Left ventricle myocardium inferior (tissue), 1 donor: Measurements from ENCODE around the gene ERCC1. TPM values are rescaled to one million over a fixed set of nuclear protein-coding genes. Genes with fewer than 3 reads are reported as not detected.

Experiments
- DNase-seq: peaks from one replicate; pipeline ENCODE4 v3.0.0-alpha.2; 2020
- H3K27ac ChIP-seq: fragments of 200-600 bp; replicated peaks from 2 replicates; pipeline ENCODE4 v1.8.0; 2021
- H3K27me3 ChIP-seq: fragments of 200-600 bp; 2 replicates; pipeline ENCODE4 v1.8.0; 2021; ENCODE audit warnings: low read depth
- H3K36me3 ChIP-seq: fragments of 200-600 bp; 2 replicates; pipeline ENCODE4 v1.8.0; 2021
- H3K4me1 ChIP-seq: fragments of 200-600 bp; 2 replicates; pipeline ENCODE4 v1.8.0; 2021
- H3K4me3 ChIP-seq: fragments of 200-600 bp; 2 replicates; pipeline ENCODE4 v1.8.0; 2021; ENCODE audit warnings: mild to moderate bottlenecking, moderate library complexity
- H3K9me3 ChIP-seq: fragments of 200-600 bp; replicated peaks from 2 replicates; pipeline ENCODE4 v1.8.0; 2021
- intact Hi-C: fragments of 100-400 bp; cut with micrococcal nuclease; formaldehyde crosslinking; loops from one replicate; pipeline ENCODE4 v1.11.0; 2022
- total RNA-seq: library from RNA; stranded (reverse); fragmentation: NEBNext Ultra II Directional; extraction: Animal tissue kit (Norgen Biotek cat#: 25700); gene quantifications from one replicate; pipeline ENCODE4 v1.2.1, GENCODE V29; 2021
- TF ChIP-seq, protein P1 (sequence below): fragments of 200-600 bp; IDR thresholded peaks from 2 replicates; pipeline ENCODE4 v1.8.0; 2021; ENCODE audit warnings: antibody characterized with exemption, mild to moderate bottlenecking, borderline replicate concordance
- donor health status: DM: no; HTN: yes; CAD: no; lungs with severe emphysema.

The ERCC1 gene
- total RNA-seq, 1 donor from 2014 or later: 108 TPM

DNA sequence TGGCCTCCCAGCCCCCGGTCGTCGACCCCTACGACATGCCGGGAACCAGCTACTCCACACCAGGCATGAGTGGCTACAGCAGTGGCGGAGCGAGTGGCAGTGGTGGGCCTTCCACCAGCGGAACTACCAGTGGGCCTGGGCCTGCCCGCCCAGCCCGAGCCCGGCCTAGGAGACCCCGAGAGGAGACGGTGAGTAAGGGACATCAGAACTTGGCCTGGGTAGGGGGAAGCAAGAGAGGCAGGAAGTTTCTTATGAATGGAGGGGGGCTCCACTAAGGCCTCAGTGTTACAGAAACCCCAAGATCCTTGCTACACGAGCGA is 47.0 kb upstream of the ERCC1 start:
- H3K9me3 ChIP-seq: no peaks in the 10 kb centered on the region
- intact Hi-C loops: no loop called here
- no peak for DNase-seq
- H3K4me1 ChIP-seq: peaks cover 47% of the 10 kb centered on the region
- H3K27ac ChIP-seq: no peak overlapping the region
- TF ChIP-seq, protein P1, sequence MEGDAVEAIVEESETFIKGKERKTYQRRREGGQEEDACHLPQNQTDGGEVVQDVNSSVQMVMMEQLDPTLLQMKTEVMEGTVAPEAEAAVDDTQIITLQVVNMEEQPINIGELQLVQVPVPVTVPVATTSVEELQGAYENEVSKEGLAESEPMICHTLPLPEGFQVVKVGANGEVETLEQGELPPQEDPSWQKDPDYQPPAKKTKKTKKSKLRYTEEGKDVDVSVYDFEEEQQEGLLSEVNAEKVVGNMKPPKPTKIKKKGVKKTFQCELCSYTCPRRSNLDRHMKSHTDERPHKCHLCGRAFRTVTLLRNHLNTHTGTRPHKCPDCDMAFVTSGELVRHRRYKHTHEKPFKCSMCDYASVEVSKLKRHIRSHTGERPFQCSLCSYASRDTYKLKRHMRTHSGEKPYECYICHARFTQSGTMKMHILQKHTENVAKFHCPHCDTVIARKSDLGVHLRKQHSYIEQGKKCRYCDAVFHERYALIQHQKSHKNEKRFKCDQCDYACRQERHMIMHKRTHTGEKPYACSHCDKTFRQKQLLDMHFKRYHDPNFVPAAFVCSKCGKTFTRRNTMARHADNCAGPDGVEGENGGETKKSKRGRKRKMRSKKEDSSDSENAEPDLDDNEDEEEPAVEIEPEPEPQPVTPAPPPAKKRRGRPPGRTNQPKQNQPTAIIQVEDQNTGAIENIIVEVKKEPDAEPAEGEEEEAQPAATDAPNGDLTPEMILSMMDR: no peak
- H3K36me3 ChIP-seq: no peaks in the 10 kb centered on the region
- H3K27me3 ChIP-seq: peaks cover 31% of the 10 kb centered on the region
- no peak overlapping the region for H3K4me3 ChIP-seq

GRCh38 chr19:45469945-45470761 is 46.4 kb upstream of the ERCC1 start:
- no peak for DNase-seq
- no peaks in the 10 kb centered on the region for H3K36me3 ChIP-seq
- TF ChIP-seq, protein P1: no peak
- H3K9me3 ChIP-seq: no peaks in the 10 kb centered on the region
- H3K4me1 ChIP-seq: peaks cover 47% of the 10 kb centered on the region
- intact Hi-C loops: no loop called here
- peak overlapping the region; percentile 95 for H3K27ac ChIP-seq
- H3K27me3 ChIP-seq: peaks cover 31% of the 10 kb centered on the region
- H3K4me3 ChIP-seq: peak overlapping the region; percentile 81

GRCh38 chr19:45469132-45469944 is 45.6 kb upstream of the ERCC1 start:
- peak; percentile 94 for DNase-seq
- Histone ChIP-seq H3K9me3 (no peaks in the 10 kb centered on the region), H3K4me1 (peaks cover 47% of the 10 kb centered on the region), H3K36me3 (no peaks in the 10 kb centered on the region), H3K27me3 (peaks cover 29% of the 10 kb centered on the region), H3K4me3 (peak overlapping the region; percentile 81), H3K27ac (peak overlapping the region; percentile 95)
- intact Hi-C loops: no loop called here
- TF ChIP-seq, protein P1: no peak

DNA sequence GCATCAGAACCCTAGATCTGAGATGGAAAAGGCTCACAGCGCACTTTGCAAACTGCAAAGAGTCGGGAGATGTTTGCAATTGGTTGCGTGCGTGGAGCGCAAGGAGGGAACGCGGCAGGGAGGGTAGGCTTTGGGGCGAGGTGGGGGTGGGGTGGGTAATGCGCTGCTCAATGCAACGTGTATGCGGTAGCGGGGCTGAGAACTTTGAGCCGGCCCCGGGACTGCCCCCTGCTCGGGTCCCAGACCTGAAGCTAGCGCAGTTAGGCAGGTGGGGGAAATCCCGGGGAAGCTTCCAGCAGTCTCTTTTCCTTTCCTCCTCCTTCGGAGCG is 45.0 kb upstream of the ERCC1 start:
- no peak for DNase-seq
- peaks cover 47% of the 10 kb centered on the region for H3K4me1 ChIP-seq
- peak overlapping the region; percentile 95 for H3K27ac ChIP-seq
- no peaks in the 10 kb centered on the region for H3K9me3 ChIP-seq
- peaks cover 23% of the 10 kb centered on the region for H3K27me3 ChIP-seq
- intact Hi-C loops: no loop called here
- H3K4me3 ChIP-seq: peak overlapping the region; percentile 81
- no peaks in the 10 kb centered on the region for H3K36me3 ChIP-seq
- TF ChIP-seq, protein P1: no peak

DNA sequence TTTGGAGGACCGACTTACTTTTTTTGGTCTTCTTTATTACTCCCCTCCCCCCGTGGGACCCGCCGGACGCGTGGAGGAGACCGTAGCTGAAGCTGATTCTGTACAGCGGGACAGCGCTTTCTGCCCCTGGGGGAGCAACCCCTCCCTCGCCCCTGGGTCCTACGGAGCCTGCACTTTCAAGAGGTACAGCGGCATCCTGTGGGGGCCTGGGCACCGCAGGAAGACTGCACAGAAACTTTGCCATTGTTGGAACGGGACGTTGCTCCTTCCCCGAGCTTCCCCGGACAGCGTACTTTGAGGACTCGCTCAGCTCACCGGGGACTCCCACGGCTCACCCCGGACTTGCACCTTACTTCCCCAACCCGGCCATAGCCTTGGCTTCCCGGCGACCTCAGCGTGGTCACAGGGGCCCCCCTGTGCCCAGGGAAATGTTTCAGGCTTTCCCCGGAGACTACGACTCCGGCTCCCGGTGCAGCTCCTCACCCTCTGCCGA is 44.5 kb upstream of the ERCC1 start:
- peak overlapping the region; percentile 95 for H3K27ac ChIP-seq
- H3K36me3 ChIP-seq: no peaks in the 10 kb centered on the region
- H3K4me3 ChIP-seq: peak overlapping the region; percentile 81
- intact Hi-C loops: no loop called here
- no peaks in the 10 kb centered on the region for H3K9me3 ChIP-seq
- peaks cover 47% of the 10 kb centered on the region for H3K4me1 ChIP-seq
- TF ChIP-seq, protein P1: no peak
- no peak for DNase-seq
- H3K27me3 ChIP-seq: peaks cover 18% of the 10 kb centered on the region
